GM19372 (cell line): ENCODE results near the gene FKBP4.

Source experiments
- ATAC-seq: cut with Tn5 transposase; IDR thresholded peaks from one replicate; pipeline ENCODE4 v1.9.1; 2021; ENCODE audit warnings: mild to moderate bottlenecking, low read depth, moderate library complexity; ENCODE audit not compliant: unreplicated experiment

FKBP4 gene

DNA sequence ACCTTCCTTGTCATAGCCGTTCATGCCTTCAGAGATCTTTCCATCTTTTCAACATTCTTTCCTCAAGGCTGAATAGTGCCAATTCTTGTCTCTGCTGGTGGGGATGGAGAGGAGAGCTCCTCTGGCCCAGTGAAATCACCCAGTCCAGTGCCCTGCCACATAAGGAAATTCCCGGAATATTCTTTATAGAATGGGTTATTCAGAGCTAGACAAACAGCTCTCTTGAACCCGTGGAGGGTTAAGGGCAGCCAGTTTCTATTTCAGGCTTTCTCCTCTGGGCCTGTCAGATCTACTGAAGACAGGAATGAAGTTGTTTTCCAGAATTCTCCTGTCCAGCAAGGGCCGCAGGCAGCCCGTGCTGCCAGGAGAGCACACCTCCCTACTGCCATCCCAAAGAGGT is 48.2 kb downstream of the FKBP4 start:
- no peak for ATAC-seq

DNA sequence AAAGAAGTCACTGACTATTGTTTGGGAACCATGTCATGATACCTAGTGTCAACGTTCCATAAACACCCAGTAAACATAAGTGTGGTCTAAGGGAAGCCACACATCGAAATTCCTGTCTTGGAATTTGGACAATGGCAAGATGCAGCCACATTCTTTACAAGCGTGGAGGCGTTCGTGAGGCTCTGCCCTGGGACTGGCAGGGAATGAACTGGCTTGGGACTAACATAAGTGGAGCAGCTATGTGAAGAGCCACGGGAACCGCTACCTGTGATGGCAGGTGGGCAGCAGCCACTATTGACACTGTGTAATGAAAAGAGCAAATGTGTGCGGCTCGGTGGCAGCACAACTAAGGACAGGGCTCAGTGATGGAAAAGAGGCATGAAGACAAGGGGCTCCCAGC is 50.0 kb downstream of the FKBP4 start:
- ATAC-seq, result no peak

- no peak for ATAC-seq
Measured at GRCh38 chr12:2845280-2845679, 50.5 kb downstream of the FKBP4 start.

GRCh38 chr12:2851931-2852330 is 57.2 kb downstream of the FKBP4 start:
- ATAC-seq, result no peak

GRCh38 chr12:2853626-2854025 is 58.9 kb downstream of the FKBP4 start:
- no peak for ATAC-seq
